HEK293 (cell line): ENCODE measurements around the gene EDC3.
A peak's percentile ranks its signal among the peaks of the same experiment; 100 is the strongest.

Experiments
- EGR2 ChIP-seq: fragments of 450-650 bp; formaldehyde crosslinking; IDR thresholded peaks from 2 replicates; pipeline ENCODE4 v1.5.1; 2016; ENCODE audit warnings: low read depth, missing biosample characterization, missing genetic modification characterization
- FEZF1 ChIP-seq: fragments of 450-650 bp; formaldehyde crosslinking; IDR thresholded peaks from 2 replicates; pipeline ENCODE4 v1.5.1; 2016; ENCODE audit warnings: missing biosample characterization, missing genetic modification characterization
- HOXA7 ChIP-seq: sonication (generic); formaldehyde crosslinking; IDR thresholded peaks from 2 replicates; pipeline ENCODE4 v1.8.1; 2022; ENCODE audit warnings: missing genetic modification reagents, borderline replicate concordance
- HOXD13 ChIP-seq: sonication (generic); formaldehyde crosslinking; IDR thresholded peaks from 2 replicates; pipeline ENCODE4 v1.8.0; 2022; ENCODE audit warnings: missing genetic modification reagents, borderline replicate concordance
- KLF7 ChIP-seq: fragments of 450-650 bp; formaldehyde crosslinking; IDR thresholded peaks from 2 replicates; pipeline ENCODE4 v1.5.1; 2016; ENCODE audit warnings: missing biosample characterization, missing genetic modification characterization, borderline replicate concordance
- OSR2 ChIP-seq: fragments of 450-650 bp; formaldehyde crosslinking; IDR thresholded peaks from 2 replicates; pipeline ENCODE4 v1.5.1; 2016; ENCODE audit warnings: missing biosample characterization, missing genetic modification characterization
- SP3 ChIP-seq: fragments of 450-650 bp; formaldehyde crosslinking; IDR thresholded peaks from 2 replicates; pipeline ENCODE4 v1.5.1; 2016; ENCODE audit warnings: missing biosample characterization, missing genetic modification characterization
- WT1 ChIP-seq: fragments of 450-650 bp; formaldehyde crosslinking; IDR thresholded peaks from 2 replicates; pipeline ENCODE4 v1.5.1; 2016; ENCODE audit warnings: missing biosample characterization, missing genetic modification characterization
- ZBTB17 ChIP-seq: fragments of 450-650 bp; formaldehyde crosslinking; IDR thresholded peaks from 2 replicates; pipeline ENCODE4 v1.5.1; 2016; ENCODE audit warnings: missing biosample characterization, missing genetic modification characterization
- ZBTB20 ChIP-seq: fragments of 450-650 bp; formaldehyde crosslinking; IDR thresholded peaks from 2 replicates; pipeline ENCODE4 v1.5.1; 2016; ENCODE audit warnings: missing biosample characterization, missing genetic modification characterization
- ZBTB44 ChIP-seq: fragments of 450-650 bp; IDR thresholded peaks from 2 replicates; pipeline ENCODE4 v1.5.1; 2018; ENCODE audit warnings: missing biosample characterization, mild to moderate bottlenecking, missing genetic modification characterization
- ZNF112 ChIP-seq: fragments of 450-650 bp; formaldehyde crosslinking; IDR thresholded peaks from 2 replicates; pipeline ENCODE4 v1.5.0; 2017; ENCODE audit warnings: missing biosample characterization, missing genetic modification characterization
- ZNF114 ChIP-seq: fragments of 450-650 bp; formaldehyde crosslinking; IDR thresholded peaks from 2 replicates; pipeline ENCODE4 v1.5.0; 2017; ENCODE audit warnings: missing biosample characterization, missing genetic modification characterization
- ZNF121 ChIP-seq: fragments of 450-650 bp; formaldehyde crosslinking; IDR thresholded peaks from 2 replicates; pipeline ENCODE4 v1.5.1; 2016; ENCODE audit warnings: missing biosample characterization, missing genetic modification characterization
- ZNF18 ChIP-seq: fragments of 450-650 bp; formaldehyde crosslinking; IDR thresholded peaks from 2 replicates; pipeline ENCODE4 v1.5.1; 2016; ENCODE audit warnings: missing biosample characterization, missing genetic modification characterization
- ZNF184 ChIP-seq: fragments of 450-650 bp; IDR thresholded peaks from 2 replicates; pipeline ENCODE4 v1.5.1; 2018; ENCODE audit warnings: missing biosample characterization, mild to moderate bottlenecking, missing genetic modification characterization
- ZNF2 ChIP-seq: fragments of 450-650 bp; formaldehyde crosslinking; IDR thresholded peaks from 2 replicates; pipeline ENCODE4 v1.5.1; 2016; ENCODE audit warnings: missing biosample characterization, missing genetic modification characterization
- ZNF274 ChIP-seq, 2 experiments: fragments of 200-500 bp in 1 of 2; fragments of 450-650 bp in 1 of 2; sonication (Bioruptor generic) in 1 of 2; formaldehyde crosslinking in 1 of 2; IDR thresholded peaks; 2 replicates each; pipeline versions ENCODE4 v1.5.1 to v1.6.1; 2014 to 2016; ENCODE audit warnings: borderline replicate concordance in 1 of 2, inconsistent platforms in 1 of 2, low read length in 1 of 2, missing biosample characterization in 1 of 2, missing genetic modification characterization in 1 of 2
- ZNF280D ChIP-seq: fragments of 450-650 bp; formaldehyde crosslinking; IDR thresholded peaks from 2 replicates; pipeline ENCODE4 v1.5.1; 2016; ENCODE audit warnings: missing biosample characterization, missing genetic modification characterization
- ZNF302 ChIP-seq: fragments of 450-650 bp; formaldehyde crosslinking; IDR thresholded peaks from 2 replicates; pipeline ENCODE4 v1.5.1; 2016; ENCODE audit warnings: missing biosample characterization, missing genetic modification characterization, low read depth
- ZNF394 ChIP-seq: fragments of 450-650 bp; formaldehyde crosslinking; IDR thresholded peaks from 2 replicates; pipeline ENCODE4 v1.5.1; 2016; ENCODE audit warnings: missing biosample characterization, missing genetic modification characterization, mild to moderate bottlenecking, moderate library complexity, borderline replicate concordance
- ZNF404 ChIP-seq: fragments of 450-650 bp; formaldehyde crosslinking; IDR thresholded peaks from 2 replicates; pipeline ENCODE4 v1.5.1; 2017; ENCODE audit warnings: missing biosample characterization, missing genetic modification characterization
- ZNF521 ChIP-seq: fragments of 450-650 bp; formaldehyde crosslinking; IDR thresholded peaks from 2 replicates; pipeline ENCODE4 v1.5.1; 2017; ENCODE audit warnings: missing biosample characterization, mild to moderate bottlenecking, missing genetic modification characterization
- ZNF558 ChIP-seq: fragments of 450-650 bp; formaldehyde crosslinking; IDR thresholded peaks from 2 replicates; pipeline ENCODE4 v1.5.1; 2016; ENCODE audit warnings: missing biosample characterization, missing genetic modification characterization
- ZNF560 ChIP-seq: fragments of 450-650 bp; formaldehyde crosslinking; IDR thresholded peaks from 2 replicates; pipeline ENCODE4 v1.5.1; 2017; ENCODE audit warnings: missing biosample characterization, missing genetic modification characterization, borderline replicate concordance
- ZNF580 ChIP-seq: fragments of 450-650 bp; formaldehyde crosslinking; IDR thresholded peaks from 2 replicates; pipeline ENCODE4 v1.5.1; 2016; ENCODE audit warnings: missing biosample characterization, missing genetic modification characterization
- ZNF610 ChIP-seq: fragments of 450-650 bp; formaldehyde crosslinking; IDR thresholded peaks from 2 replicates; pipeline ENCODE4 v1.5.1; 2016; ENCODE audit warnings: missing biosample characterization, missing genetic modification characterization, borderline replicate concordance
- ZNF629 ChIP-seq: fragments of 450-650 bp; formaldehyde crosslinking; IDR thresholded peaks from 2 replicates; pipeline ENCODE4 v1.5.1; 2017; ENCODE audit warnings: missing biosample characterization, missing genetic modification characterization
- ZNF658 ChIP-seq: fragments of 450-650 bp; formaldehyde crosslinking; IDR thresholded peaks from 2 replicates; pipeline ENCODE4; 2016; ENCODE audit warnings: missing biosample characterization, missing genetic modification characterization
- ZNF704 ChIP-seq: fragments of 450-650 bp; formaldehyde crosslinking; IDR thresholded peaks from 2 replicates; pipeline ENCODE4 v1.5.1; 2016; ENCODE audit warnings: missing biosample characterization, missing genetic modification characterization
- ZNF747 ChIP-seq: fragments of 450-650 bp; formaldehyde crosslinking; IDR thresholded peaks from 2 replicates; pipeline ENCODE4 v1.5.1; 2016; ENCODE audit warnings: missing biosample characterization, missing genetic modification characterization
- ZNF843 ChIP-seq: fragments of 450-650 bp; formaldehyde crosslinking; IDR thresholded peaks from 2 replicates; pipeline ENCODE4 v1.5.1; 2016; ENCODE audit warnings: missing biosample characterization, missing genetic modification characterization
- ZSCAN5A ChIP-seq: fragments of 450-650 bp; formaldehyde crosslinking; IDR thresholded peaks from 2 replicates; pipeline ENCODE4 v1.5.1; 2016; ENCODE audit warnings: missing biosample characterization, missing genetic modification characterization

EDC3 gene

GRCh38 chr15:74642348-74642733, 53.5 kb downstream of the EDC3 start (continued):
- TF ChIP-seq ZNF394 (tag by site-specific recombination) (no peak), WT1 (tag by site-specific recombination) (no peak), ZNF274 (IDR thresholded peaks at IDR 0.05; ENCODE audit: low read length) (no peak), ZNF274 (tag by site-specific recombination; IDR thresholded peaks at IDR 0.05; ENCODE audit: borderline replicate concordance) (no peak), ZNF280D (tag by site-specific recombination) (peak; percentile 23; the same call in 1 of the 2 replicates), ZNF2 (tag by site-specific recombination) (no peak), ZNF18 (tag by site-specific recombination) (no peak), ZNF404 (no peak), ZNF747 (tag by site-specific recombination) (no peak), ZNF184 (tag by site-specific recombination) (no peak), ZNF843 (tag by site-specific recombination) (peak; percentile 87), ZNF302 (no peak), ZSCAN5A (no peak), ZNF114 (no peak), FEZF1 (tag by site-specific recombination) (peak; percentile 68), ZNF610 (tag by site-specific recombination) (no peak), ZNF558 (tag by site-specific recombination) (no peak), ZNF521 (no peak), EGR2 (tag by site-specific recombination) (no peak), ZBTB20 (tag by site-specific recombination) (no peak), OSR2 (tag by site-specific recombination) (peak; percentile 67), KLF7 (tag by site-specific recombination) (peak; percentile 27; the same call in 1 of the 2 replicates), ZNF121 (tag by site-specific recombination) (no peak), ZNF580 (tag by site-specific recombination) (no peak), ZNF629 (tag by site-specific recombination) (0 out of 2 replicates have a peak, but pooled peaks have one; percentile 21), SP3 (peak; percentile 33; the same call in 1 of the 2 replicates), HOXD13 (CRISPR knock-in tag) (no peak), ZNF112 (tag by site-specific recombination) (no peak), ZBTB44 (tag by site-specific recombination) (no peak), ZNF704 (tag by site-specific recombination) (no peak), ZNF560 (tag by site-specific recombination) (no peak), HOXA7 (CRISPR knock-in tag) (no peak), ZNF658 (tag by site-specific recombination) (no peak), ZBTB17 (tag by site-specific recombination) (no peak)
